GM23338 (cell line): ENCODE data around the gene FGD3. TPM values are rescaled to one million over a fixed set of nuclear protein-coding genes. Genes with fewer than 3 reads are reported as not detected.
A peak's percentile ranks its signal among the peaks of the same experiment; 100 is the strongest.

ENCODE experiments used
- ATAC-seq: fragments of 200-7000 bp; cut with Tn5 transposase; 3 replicates; pipeline ENCODE4 v1.9.1; 2020
- DNase-seq: peaks from one replicate; pipeline ENCODE4 v3.0.0-alpha.2; 2015; ENCODE audit warnings: low spot score
- H2AFZ ChIP-seq: fragments of 200-600 bp; sonication (generic); 2 replicates; pipeline ENCODE4 v1.8.0; 2016; ENCODE audit warnings: antibody characterized with exemption, mild to moderate bottlenecking, moderate library complexity
- H3F3A ChIP-seq: fragments of 200-600 bp; sonication (generic); replicated peaks from 2 replicates; pipeline ENCODE4 v1.8.0; 2017; ENCODE audit warnings: antibody characterized with exemption, mixed run types, low read depth
- H3K27ac ChIP-seq: fragments of 200-600 bp; sonication (generic); 2 replicates; pipeline ENCODE4 v1.6.1; 2016; ENCODE audit warnings: low read depth
- H3K27me3 ChIP-seq: fragments of 200-600 bp; sonication (generic); 2 replicates; pipeline ENCODE4 v1.8.0; 2016; ENCODE audit warnings: mild to moderate bottlenecking, mixed run types, moderate library complexity; ENCODE audit not compliant: insufficient read depth
- H3K36me3 ChIP-seq: fragments of 200-600 bp; sonication (generic); 2 replicates; pipeline ENCODE4 v1.8.0; 2016; ENCODE audit warnings: mild to moderate bottlenecking; ENCODE audit not compliant: insufficient read depth
- H3K4me1 ChIP-seq: fragments of 200-600 bp; sonication (generic); 2 replicates; pipeline ENCODE4 v1.8.0; 2016; ENCODE audit warnings: mild to moderate bottlenecking, moderate library complexity; ENCODE audit not compliant: insufficient read depth
- H3K4me2 ChIP-seq: fragments of 200-600 bp; sonication (generic); 2 replicates; pipeline ENCODE4 v1.7.1; 2017; ENCODE audit warnings: mixed run types
- H3K4me3 ChIP-seq: fragments of 200-600 bp; sonication (generic); 2 replicates; pipeline ENCODE4 v1.6.1; 2016; ENCODE audit warnings: mixed run types
- H3K79me2 ChIP-seq: fragments of 200-600 bp; sonication (generic); replicated peaks from 2 replicates; pipeline ENCODE4 v1.8.0; 2017; ENCODE audit warnings: mild to moderate bottlenecking; ENCODE audit not compliant: insufficient read depth
- H3K9me2 ChIP-seq: fragments of 200-600 bp; sonication (generic); 2 replicates; pipeline ENCODE4 v1.8.0; 2017; ENCODE audit not compliant: insufficient read depth
- H4K20me1 ChIP-seq: fragments of 200-600 bp; sonication (generic); replicated peaks from 2 replicates; pipeline ENCODE4 v1.8.0; 2017; ENCODE audit warnings: mild to moderate bottlenecking; ENCODE audit not compliant: insufficient read depth
- H3K27ac Mint-ChIP-seq: 2 replicates; pipeline ENCODE4 v1.8.0; 2020; ENCODE audit warnings: inconsistent platforms, mild to moderate bottlenecking, moderate library complexity, mixed read lengths
- H3K27me3 Mint-ChIP-seq: 3 replicates; pipeline ENCODE4 v1.8.0; 2022; ENCODE audit warnings: low read depth, mild to moderate bottlenecking, moderate library complexity, mixed read lengths, inconsistent platforms; ENCODE audit not compliant: insufficient read depth, poor library complexity
- H3K36me3 Mint-ChIP-seq: 3 replicates; pipeline ENCODE4 v1.8.0; 2021; ENCODE audit warnings: low read depth, mild to moderate bottlenecking, inconsistent platforms, moderate library complexity, mixed read lengths
- H3K4me1 Mint-ChIP-seq: 3 replicates; pipeline ENCODE4 v1.8.0; 2020; ENCODE audit warnings: mild to moderate bottlenecking, inconsistent platforms, mixed read lengths
- H3K4me3 Mint-ChIP-seq: 3 replicates; pipeline ENCODE4 v1.8.0; 2021; ENCODE audit warnings: moderate library complexity, mild to moderate bottlenecking, inconsistent platforms, mixed read lengths
- H3K9me3 Mint-ChIP-seq: 3 replicates; pipeline ENCODE4 v1.8.0; 2020; ENCODE audit warnings: moderate library complexity, mild to moderate bottlenecking, inconsistent platforms, mixed read lengths
- CREB1 ChIP-seq: fragments of 250-450 bp; sonication (Bioruptor Pico); IDR thresholded peaks from 2 replicates; pipeline ENCODE4 v1.5.0; 2020; ENCODE audit warnings: low read depth, mild to moderate bottlenecking, moderate library complexity
- EZH2 ChIP-seq: fragments of 200-600 bp; sonication (generic); IDR thresholded peaks from one replicate; pipeline ENCODE4 v1.8.0; 2017; ENCODE audit warnings: antibody characterized with exemption, mild to moderate bottlenecking, low read depth; ENCODE audit not compliant: unreplicated experiment
- EZH2phosphoT487 ChIP-seq: fragments of 200-600 bp; sonication (generic); IDR thresholded peaks from one replicate; pipeline ENCODE4 v1.8.1; 2018; ENCODE audit warnings: antibody characterized with exemption; ENCODE audit not compliant: unreplicated experiment
- JUNB ChIP-seq: IDR thresholded peaks from one replicate; pipeline ENCODE4 v1.6.1; 2016; ENCODE audit warnings: antibody characterized with exemption; ENCODE audit not compliant: unreplicated experiment
- NANOG ChIP-seq: IDR thresholded peaks from 2 replicates; pipeline ENCODE4 v1.6.1; 2016; ENCODE audit warnings: antibody characterized with exemption, borderline replicate concordance
- POLR2AphosphoS5 ChIP-seq: IDR thresholded peaks from 2 replicates; pipeline ENCODE4 v1.6.1; 2016; ENCODE audit warnings: antibody characterized with exemption, low read depth
- STAT1 ChIP-seq: IDR thresholded peaks from one replicate; pipeline ENCODE4 v1.6.1; 2016; ENCODE audit warnings: antibody characterized with exemption; ENCODE audit not compliant: unreplicated experiment
- ZNF114 ChIP-seq: fragments of 250-450 bp; sonication (Bioruptor Pico); IDR thresholded peaks from 2 replicates; pipeline ENCODE4 v1.5.0; 2020; ENCODE audit warnings: mild to moderate bottlenecking, moderate library complexity
- ZNF331 ChIP-seq: fragments of 250-450 bp; sonication (Bioruptor Pico); IDR thresholded peaks from 2 replicates; pipeline ENCODE4 v1.5.0; 2020; ENCODE audit warnings: low read depth, mild to moderate bottlenecking, moderate library complexity
- polyA plus RNA-seq: library from polyadenylated mRNA; unstranded; fragments of >200 nt; fragmentation: Nextera tagmentation; extraction: Ambion mirVana; gene quantifications from 2 replicates; pipeline ENCODE4 v1.2.1, GENCODE V29; 2016
- total RNA-seq: library from RNA; depleted of rRNA; stranded (reverse); fragments of >200 nt; shearing (Covaris generic); gene quantifications from 2 replicates; pipeline ENCODE4 v1.2.3, GENCODE V29; 2014
- TF ChIP-seq, protein P1 (sequence below), 2 experiments: fragments of 200-600 bp in 1 of 2; sonication (generic) in 1 of 2; conservative IDR thresholded peaks; 2 replicates each; pipeline versions ENCODE4 v1.5.1 to v1.6.1; 2016 to 2017; ENCODE audit warnings: antibody characterized with exemption in 2 of 2, low read depth in 2 of 2, mild to moderate bottlenecking in 2 of 2, moderate library complexity in 1 of 2
- TF ChIP-seq, protein P2 (sequence below): IDR thresholded peaks from one replicate; pipeline ENCODE4 v1.6.1; 2018; ENCODE audit warnings: antibody characterized with exemption; ENCODE audit not compliant: unreplicated experiment
- TF ChIP-seq, protein P3 (sequence below): fragments of 250-450 bp; sonication (Bioruptor Pico); IDR thresholded peaks from 2 replicates; pipeline ENCODE4 v1.5.0; 2020; ENCODE audit warnings: mild to moderate bottlenecking, moderate library complexity
- TF ChIP-seq, protein P4 (sequence below): IDR thresholded peaks from 2 replicates; pipeline ENCODE4 v1.6.1; 2016; ENCODE audit warnings: antibody characterized with exemption

Gene FGD3
- total and polyA plus RNA-seq, 2 experiments from 2014 or later: 0.95 to 1.7 TPM

DNA sequence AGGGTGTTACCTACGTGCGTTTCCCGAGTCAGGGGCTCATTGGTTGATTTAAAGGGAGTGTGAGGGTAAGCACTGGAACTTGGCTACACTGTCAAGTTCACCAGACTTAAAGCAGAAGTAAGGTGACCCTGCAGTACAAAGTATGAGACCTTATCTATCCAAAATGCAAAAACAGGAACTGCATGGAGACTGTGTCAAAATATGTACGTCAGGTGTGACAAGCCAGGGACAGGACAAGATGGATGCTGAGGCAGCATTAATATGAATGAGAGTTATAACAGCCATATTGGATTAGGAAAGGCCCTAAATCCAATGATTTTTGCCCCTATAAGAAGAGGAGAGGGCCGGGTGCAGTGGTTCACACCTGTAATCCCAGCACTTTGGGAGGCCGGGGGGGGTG lies 95.8 kb downstream of the FGD3 start:
- Histone ChIP-seq H2AFZ (peak overlapping the region; percentile 74), H3K79me2 (no peaks in the 10 kb centered on the region), H3K4me2 (no peak overlapping the region), H3K4me3 (no peak overlapping the region), H3K4me1 (no peaks in the 10 kb centered on the region), H4K20me1 (no peaks in the 10 kb centered on the region), H3K27me3 (no peaks in the 10 kb centered on the region), H3K36me3 (no peaks in the 10 kb centered on the region; the same call in 1 of the 2 replicates), H3K9me2 (0 out of 2 replicates have a peak, but pooled peaks cover 4% of the 10 kb centered on the region), H3K27ac (no peak overlapping the region), H3F3A (no peaks in the 10 kb centered on the region)
- H3K36me3 Mint-ChIP-seq: peaks cover 3% of the 10 kb centered on the region; the same call in 1 of the 3 replicates
- H3K27me3 Mint-ChIP-seq: peaks cover 10% of the 10 kb centered on the region
- TF ChIP-seq POLR2AphosphoS5 (no peak), NANOG (no peak), CREB1 (CRISPR knock-in tag) (no peak), EZH2 (no peak), ZNF114 (CRISPR knock-in tag) (no peak), JUNB (no peak), EZH2phosphoT487 (no peak), ZNF331 (no peak), STAT1 (no peak)
- TF ChIP-seq, protein P1, sequence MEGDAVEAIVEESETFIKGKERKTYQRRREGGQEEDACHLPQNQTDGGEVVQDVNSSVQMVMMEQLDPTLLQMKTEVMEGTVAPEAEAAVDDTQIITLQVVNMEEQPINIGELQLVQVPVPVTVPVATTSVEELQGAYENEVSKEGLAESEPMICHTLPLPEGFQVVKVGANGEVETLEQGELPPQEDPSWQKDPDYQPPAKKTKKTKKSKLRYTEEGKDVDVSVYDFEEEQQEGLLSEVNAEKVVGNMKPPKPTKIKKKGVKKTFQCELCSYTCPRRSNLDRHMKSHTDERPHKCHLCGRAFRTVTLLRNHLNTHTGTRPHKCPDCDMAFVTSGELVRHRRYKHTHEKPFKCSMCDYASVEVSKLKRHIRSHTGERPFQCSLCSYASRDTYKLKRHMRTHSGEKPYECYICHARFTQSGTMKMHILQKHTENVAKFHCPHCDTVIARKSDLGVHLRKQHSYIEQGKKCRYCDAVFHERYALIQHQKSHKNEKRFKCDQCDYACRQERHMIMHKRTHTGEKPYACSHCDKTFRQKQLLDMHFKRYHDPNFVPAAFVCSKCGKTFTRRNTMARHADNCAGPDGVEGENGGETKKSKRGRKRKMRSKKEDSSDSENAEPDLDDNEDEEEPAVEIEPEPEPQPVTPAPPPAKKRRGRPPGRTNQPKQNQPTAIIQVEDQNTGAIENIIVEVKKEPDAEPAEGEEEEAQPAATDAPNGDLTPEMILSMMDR (conservative IDR thresholded peaks at IDR 0.05; ENCODE audit: low read depth in 2 of 2): no peak
- TF ChIP-seq, protein P2, sequence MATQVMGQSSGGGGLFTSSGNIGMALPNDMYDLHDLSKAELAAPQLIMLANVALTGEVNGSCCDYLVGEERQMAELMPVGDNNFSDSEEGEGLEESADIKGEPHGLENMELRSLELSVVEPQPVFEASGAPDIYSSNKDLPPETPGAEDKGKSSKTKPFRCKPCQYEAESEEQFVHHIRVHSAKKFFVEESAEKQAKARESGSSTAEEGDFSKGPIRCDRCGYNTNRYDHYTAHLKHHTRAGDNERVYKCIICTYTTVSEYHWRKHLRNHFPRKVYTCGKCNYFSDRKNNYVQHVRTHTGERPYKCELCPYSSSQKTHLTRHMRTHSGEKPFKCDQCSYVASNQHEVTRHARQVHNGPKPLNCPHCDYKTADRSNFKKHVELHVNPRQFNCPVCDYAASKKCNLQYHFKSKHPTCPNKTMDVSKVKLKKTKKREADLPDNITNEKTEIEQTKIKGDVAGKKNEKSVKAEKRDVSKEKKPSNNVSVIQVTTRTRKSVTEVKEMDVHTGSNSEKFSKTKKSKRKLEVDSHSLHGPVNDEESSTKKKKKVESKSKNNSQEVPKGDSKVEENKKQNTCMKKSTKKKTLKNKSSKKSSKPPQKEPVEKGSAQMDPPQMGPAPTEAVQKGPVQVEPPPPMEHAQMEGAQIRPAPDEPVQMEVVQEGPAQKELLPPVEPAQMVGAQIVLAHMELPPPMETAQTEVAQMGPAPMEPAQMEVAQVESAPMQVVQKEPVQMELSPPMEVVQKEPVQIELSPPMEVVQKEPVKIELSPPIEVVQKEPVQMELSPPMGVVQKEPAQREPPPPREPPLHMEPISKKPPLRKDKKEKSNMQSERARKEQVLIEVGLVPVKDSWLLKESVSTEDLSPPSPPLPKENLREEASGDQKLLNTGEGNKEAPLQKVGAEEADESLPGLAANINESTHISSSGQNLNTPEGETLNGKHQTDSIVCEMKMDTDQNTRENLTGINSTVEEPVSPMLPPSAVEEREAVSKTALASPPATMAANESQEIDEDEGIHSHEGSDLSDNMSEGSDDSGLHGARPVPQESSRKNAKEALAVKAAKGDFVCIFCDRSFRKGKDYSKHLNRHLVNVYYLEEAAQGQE: no peak
- TF ChIP-seq, protein P3, sequence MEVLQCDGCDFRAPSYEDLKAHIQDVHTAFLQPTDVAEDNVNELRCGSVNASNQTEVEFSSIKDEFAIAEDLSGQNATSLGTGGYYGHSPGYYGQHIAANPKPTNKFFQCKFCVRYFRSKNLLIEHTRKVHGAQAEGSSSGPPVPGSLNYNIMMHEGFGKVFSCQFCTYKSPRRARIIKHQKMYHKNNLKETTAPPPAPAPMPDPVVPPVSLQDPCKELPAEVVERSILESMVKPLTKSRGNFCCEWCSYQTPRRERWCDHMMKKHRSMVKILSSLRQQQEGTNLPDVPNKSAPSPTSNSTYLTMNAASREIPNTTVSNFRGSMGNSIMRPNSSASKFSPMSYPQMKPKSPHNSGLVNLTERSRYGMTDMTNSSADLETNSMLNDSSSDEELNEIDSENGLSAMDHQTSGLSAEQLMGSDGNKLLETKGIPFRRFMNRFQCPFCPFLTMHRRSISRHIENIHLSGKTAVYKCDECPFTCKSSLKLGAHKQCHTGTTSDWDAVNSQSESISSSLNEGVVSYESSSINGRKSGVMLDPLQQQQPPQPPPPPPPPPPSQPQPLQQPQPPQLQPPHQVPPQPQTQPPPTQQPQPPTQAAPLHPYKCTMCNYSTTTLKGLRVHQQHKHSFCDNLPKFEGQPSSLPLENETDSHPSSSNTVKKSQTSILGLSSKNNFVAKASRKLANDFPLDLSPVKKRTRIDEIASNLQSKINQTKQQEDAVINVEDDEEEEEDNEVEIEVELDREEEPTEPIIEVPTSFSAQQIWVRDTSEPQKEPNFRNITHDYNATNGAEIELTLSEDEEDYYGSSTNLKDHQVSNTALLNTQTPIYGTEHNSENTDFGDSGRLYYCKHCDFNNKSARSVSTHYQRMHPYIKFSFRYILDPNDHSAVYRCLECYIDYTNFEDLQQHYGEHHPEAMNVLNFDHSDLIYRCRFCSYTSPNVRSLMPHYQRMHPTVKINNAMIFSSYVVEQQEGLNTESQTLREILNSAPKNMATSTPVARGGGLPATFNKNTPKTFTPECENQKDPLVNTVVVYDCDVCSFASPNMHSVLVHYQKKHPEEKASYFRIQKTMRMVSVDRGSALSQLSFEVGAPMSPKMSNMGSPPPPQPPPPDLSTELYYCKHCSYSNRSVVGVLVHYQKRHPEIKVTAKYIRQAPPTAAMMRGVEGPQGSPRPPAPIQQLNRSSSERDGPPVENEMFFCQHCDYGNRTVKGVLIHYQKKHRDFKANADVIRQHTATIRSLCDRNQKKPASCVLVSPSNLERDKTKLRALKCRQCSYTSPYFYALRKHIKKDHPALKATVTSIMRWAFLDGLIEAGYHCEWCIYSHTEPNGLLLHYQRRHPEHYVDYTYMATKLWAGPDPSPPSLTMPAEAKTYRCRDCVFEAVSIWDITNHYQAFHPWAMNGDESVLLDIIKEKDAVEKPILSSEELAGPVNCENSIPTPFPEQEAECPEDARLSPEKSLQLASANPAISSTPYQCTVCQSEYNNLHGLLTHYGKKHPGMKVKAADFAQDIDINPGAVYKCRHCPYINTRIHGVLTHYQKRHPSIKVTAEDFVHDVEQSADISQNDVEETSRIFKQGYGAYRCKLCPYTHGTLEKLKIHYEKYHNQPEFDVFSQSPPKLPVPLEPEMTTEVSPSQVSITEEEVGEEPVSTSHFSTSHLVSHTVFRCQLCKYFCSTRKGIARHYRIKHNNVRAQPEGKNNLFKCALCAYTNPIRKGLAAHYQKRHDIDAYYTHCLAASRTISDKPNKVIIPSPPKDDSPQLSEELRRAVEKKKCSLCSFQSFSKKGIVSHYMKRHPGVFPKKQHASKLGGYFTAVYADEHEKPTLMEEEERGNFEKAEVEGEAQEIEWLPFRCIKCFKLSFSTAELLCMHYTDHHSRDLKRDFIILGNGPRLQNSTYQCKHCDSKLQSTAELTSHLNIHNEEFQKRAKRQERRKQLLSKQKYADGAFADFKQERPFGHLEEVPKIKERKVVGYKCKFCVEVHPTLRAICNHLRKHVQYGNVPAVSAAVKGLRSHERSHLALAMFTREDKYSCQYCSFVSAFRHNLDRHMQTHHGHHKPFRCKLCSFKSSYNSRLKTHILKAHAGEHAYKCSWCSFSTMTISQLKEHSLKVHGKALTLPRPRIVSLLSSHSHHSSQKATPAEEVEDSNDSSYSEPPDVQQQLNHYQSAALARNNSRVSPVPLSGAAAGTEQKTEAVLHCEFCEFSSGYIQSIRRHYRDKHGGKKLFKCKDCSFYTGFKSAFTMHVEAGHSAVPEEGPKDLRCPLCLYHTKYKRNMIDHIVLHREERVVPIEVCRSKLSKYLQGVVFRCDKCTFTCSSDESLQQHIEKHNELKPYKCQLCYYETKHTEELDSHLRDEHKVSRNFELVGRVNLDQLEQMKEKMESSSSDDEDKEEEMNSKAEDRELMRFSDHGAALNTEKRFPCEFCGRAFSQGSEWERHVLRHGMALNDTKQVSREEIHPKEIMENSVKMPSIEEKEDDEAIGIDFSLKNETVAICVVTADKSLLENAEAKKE (CRISPR knock-in tag): no peak
- TF ChIP-seq, protein P4, sequence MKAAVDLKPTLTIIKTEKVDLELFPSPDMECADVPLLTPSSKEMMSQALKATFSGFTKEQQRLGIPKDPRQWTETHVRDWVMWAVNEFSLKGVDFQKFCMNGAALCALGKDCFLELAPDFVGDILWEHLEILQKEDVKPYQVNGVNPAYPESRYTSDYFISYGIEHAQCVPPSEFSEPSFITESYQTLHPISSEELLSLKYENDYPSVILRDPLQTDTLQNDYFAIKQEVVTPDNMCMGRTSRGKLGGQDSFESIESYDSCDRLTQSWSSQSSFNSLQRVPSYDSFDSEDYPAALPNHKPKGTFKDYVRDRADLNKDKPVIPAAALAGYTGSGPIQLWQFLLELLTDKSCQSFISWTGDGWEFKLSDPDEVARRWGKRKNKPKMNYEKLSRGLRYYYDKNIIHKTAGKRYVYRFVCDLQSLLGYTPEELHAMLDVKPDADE: no peak
- H3K4me3 Mint-ChIP-seq: no peak overlapping the region
- no peak overlapping the region for H3K27ac Mint-ChIP-seq
- no peak for ATAC-seq
- no peak for DNase-seq
- peaks cover 2% of the 10 kb centered on the region for H3K4me1 Mint-ChIP-seq
- peaks cover 14% of the 10 kb centered on the region; the same call in 2 of the 3 replicates for H3K9me3 Mint-ChIP-seq
